Keratinocyte (primary cell): ENCODE results near the gene AFAP1L2. TPM values are rescaled to one million over a fixed set of nuclear protein-coding genes. Genes with fewer than 3 reads are reported as not detected.

Experiments
- DNase-seq: peaks from one replicate; pipeline ENCODE4 v3.0.0-alpha.2; 2011; ENCODE audit warnings: low read depth, missing footprints, low spot score
- FAIRE-seq: peaks from 2 replicates; lab custom pipeline; 2011; peaks lifted over from hg19 to GRCh38; lab: Jason Lieb, UNC
- H2AFZ ChIP-seq: 2 replicates; pipeline ENCODE4 v1.6.0; 2012; ENCODE audit warnings: low read length, control low read depth, inconsistent platforms; ENCODE audit not compliant: control insufficient read depth
- H3K27ac ChIP-seq: 2 replicates; pipeline ENCODE4 v1.5.1; 2011; ENCODE audit warnings: low read length; ENCODE audit not compliant: control insufficient read depth, insufficient read depth
- H3K27me3 ChIP-seq: 3 replicates; pipeline ENCODE4 v1.6.0; 2011; ENCODE audit warnings: low read length; ENCODE audit not compliant: control insufficient read depth, insufficient read depth; ENCODE audit errors: extremely low read depth
- H3K36me3 ChIP-seq, 2 experiments: 2 replicates in 1 of 2; 3 replicates in 1 of 2; pipeline ENCODE4 v1.5.1; 2011; ENCODE audit warnings: low read length in 2 of 2, mild to moderate bottlenecking in 1 of 2; ENCODE audit not compliant: control insufficient read depth in 2 of 2, insufficient read depth in 2 of 2; ENCODE audit errors: extremely low read depth in 1 of 2
- H3K4me1 ChIP-seq: 3 replicates; pipeline ENCODE4 v1.5.1; 2011; ENCODE audit warnings: low read length; ENCODE audit not compliant: control insufficient read depth, insufficient read depth; ENCODE audit errors: extremely low read depth
- H3K4me2 ChIP-seq: 3 replicates; pipeline ENCODE4 v1.6.0; 2011; ENCODE audit warnings: low read depth, low read length; ENCODE audit not compliant: control insufficient read depth, insufficient read depth; ENCODE audit errors: extremely low read depth
- H3K4me3 ChIP-seq, 3 experiments: fragments of 200-600 bp in 1 of 3; sonication (generic) in 1 of 3; 2 replicates in 2 of 3; 3 replicates in 1 of 3; pipeline ENCODE4 v1.5.1; 2011 to 2016; ENCODE audit warnings: low read length in 3 of 3, mild to moderate bottlenecking in 3 of 3, control low read depth in 2 of 3, inconsistent platforms in 1 of 3, low read depth in 1 of 3, mixed read lengths in 1 of 3, mixed run types in 1 of 3, moderate library complexity in 1 of 3; ENCODE audit not compliant: control insufficient read depth in 2 of 3, insufficient read depth in 2 of 3; ENCODE audit errors: extremely low read depth in 1 of 3
- H3K79me2 ChIP-seq: 2 replicates; pipeline ENCODE4 v1.6.0; 2012; ENCODE audit warnings: low read length; ENCODE audit not compliant: control insufficient read depth, insufficient read depth
- H3K9ac ChIP-seq: 3 replicates; pipeline ENCODE4 v1.6.0; 2011; ENCODE audit warnings: low read length; ENCODE audit not compliant: control insufficient read depth, insufficient read depth; ENCODE audit errors: extremely low read depth
- H3K9me1 ChIP-seq: 3 replicates; pipeline ENCODE4 v1.6.0; 2011; ENCODE audit warnings: low read length; ENCODE audit not compliant: control insufficient read depth, insufficient read depth; ENCODE audit errors: extremely low read depth
- H3K9me3 ChIP-seq: 2 replicates; pipeline ENCODE4 v1.5.1; 2012; ENCODE audit warnings: low read depth, low read length; ENCODE audit not compliant: control insufficient read depth
- H4K20me1 ChIP-seq: 3 replicates; pipeline ENCODE4 v1.6.0; 2011; ENCODE audit warnings: low read length; ENCODE audit not compliant: control insufficient read depth, insufficient read depth; ENCODE audit errors: extremely low read depth
- EZH2 ChIP-seq: IDR thresholded peaks from one replicate; pipeline ENCODE4 v1.6.1; 2012; ENCODE audit warnings: inconsistent platforms, mild to moderate bottlenecking, low read length, moderate library complexity
- dilution Hi-C: fragments of 300-500 bp; cut with MboI; formaldehyde crosslinking; loops from one replicate; pipeline ENCODE4 v1.7.0; 2020; ENCODE audit warnings: low sequenced_read_pairs; ENCODE audit not compliant: extremely low pct_ligation_motif_present
- polyA plus RNA-seq, 5 experiments: library from polyadenylated mRNA; depleted of rRNA in 3 of 5; stranded (reverse) in 3 of 5; stranded (forward) in 1 of 5; unstranded in 1 of 5; fragments of >200 nt; gene quantifications; 1 replicate in 1 of 5; 2 replicates in 3 of 5; 3 replicates in 1 of 5; pipeline versions ENCODE4 v1.2.1 to v1.2.3, GENCODE V29; 2011 to 2012; ENCODE audit warnings: missing spikeins in 2 of 5, low read depth in 1 of 5, low replicate concordance in 1 of 5
- TF ChIP-seq, protein P1 (sequence below), 3 experiments: IDR thresholded peaks in 1 of 3; conservative IDR thresholded peaks in 1 of 3; optimal IDR thresholded peaks in 1 of 3; 2 replicates in 2 of 3; 3 replicates in 1 of 3; pipeline versions ENCODE3 to v1.5.1; 2011; ENCODE audit warnings: low read length in 3 of 3, mild to moderate bottlenecking in 3 of 3, moderate library complexity in 2 of 3, control low read depth in 1 of 3, inconsistent platforms in 1 of 3; ENCODE audit not compliant: insufficient read depth in 2 of 3; ENCODE audit errors: extremely low read depth in 1 of 3

AFAP1L2 gene
- polyA plus RNA-seq, 1 donor (not counting 4 experiments of a cell fraction or from before 2014, with no cell fraction given): 40.4 TPM

DNA sequence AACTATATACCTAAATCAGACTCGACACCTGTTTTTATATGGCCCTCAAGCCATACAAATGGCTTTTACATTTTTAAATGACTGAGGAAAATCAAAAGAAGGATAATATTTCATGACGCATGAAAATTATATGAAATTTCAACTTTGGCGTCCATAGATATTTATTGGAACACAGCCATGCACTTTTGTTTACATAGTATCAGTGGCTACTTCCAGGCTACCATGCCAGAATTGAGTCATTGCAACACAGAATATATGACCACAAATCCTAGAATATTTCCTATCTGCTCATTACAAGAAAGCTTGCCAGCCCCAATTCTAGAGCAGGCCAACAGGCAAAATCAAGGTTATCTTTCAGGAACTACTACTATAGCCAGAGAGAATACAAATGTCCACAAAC, 29.3 kb downstream of the AFAP1L2 start:
- dilution Hi-C loops: no loop called here
- Histone ChIP-seq H3K27me3 (no peaks in the 10 kb centered on the region), H3K9me3 (no peaks in the 10 kb centered on the region), H2AFZ (no peak overlapping the region), H3K4me1 (peaks cover 12% of the 10 kb centered on the region), H3K36me3 (peaks cover 0 to 3% of the 10 kb centered on the region in 2 experiments), H3K9me1 (peaks cover 5% of the 10 kb centered on the region), H4K20me1 (peaks cover 3% of the 10 kb centered on the region), H3K9ac (no peak overlapping the region), H3K79me2 (peaks cover 70% of the 10 kb centered on the region), H3K4me2 (no peak overlapping the region), H3K4me3 (no peak overlapping the region), H3K27ac (no peak overlapping the region)
- TF ChIP-seq, protein P1, sequence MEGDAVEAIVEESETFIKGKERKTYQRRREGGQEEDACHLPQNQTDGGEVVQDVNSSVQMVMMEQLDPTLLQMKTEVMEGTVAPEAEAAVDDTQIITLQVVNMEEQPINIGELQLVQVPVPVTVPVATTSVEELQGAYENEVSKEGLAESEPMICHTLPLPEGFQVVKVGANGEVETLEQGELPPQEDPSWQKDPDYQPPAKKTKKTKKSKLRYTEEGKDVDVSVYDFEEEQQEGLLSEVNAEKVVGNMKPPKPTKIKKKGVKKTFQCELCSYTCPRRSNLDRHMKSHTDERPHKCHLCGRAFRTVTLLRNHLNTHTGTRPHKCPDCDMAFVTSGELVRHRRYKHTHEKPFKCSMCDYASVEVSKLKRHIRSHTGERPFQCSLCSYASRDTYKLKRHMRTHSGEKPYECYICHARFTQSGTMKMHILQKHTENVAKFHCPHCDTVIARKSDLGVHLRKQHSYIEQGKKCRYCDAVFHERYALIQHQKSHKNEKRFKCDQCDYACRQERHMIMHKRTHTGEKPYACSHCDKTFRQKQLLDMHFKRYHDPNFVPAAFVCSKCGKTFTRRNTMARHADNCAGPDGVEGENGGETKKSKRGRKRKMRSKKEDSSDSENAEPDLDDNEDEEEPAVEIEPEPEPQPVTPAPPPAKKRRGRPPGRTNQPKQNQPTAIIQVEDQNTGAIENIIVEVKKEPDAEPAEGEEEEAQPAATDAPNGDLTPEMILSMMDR (optimal IDR thresholded peaks at IDR 0.05 in 1 of 3, IDR thresholded peaks at IDR 0.05 in 1 of 3, conservative IDR thresholded peaks at IDR 0.05 in 1 of 3; ENCODE audit: extremely low read depth in 1 of 3, insufficient read depth in 2 of 3, low read length in 3 of 3): no peak
- no peak for TF ChIP-seq EZH2
- DNase-seq (no peak), FAIRE-seq (no peak)

DNA sequence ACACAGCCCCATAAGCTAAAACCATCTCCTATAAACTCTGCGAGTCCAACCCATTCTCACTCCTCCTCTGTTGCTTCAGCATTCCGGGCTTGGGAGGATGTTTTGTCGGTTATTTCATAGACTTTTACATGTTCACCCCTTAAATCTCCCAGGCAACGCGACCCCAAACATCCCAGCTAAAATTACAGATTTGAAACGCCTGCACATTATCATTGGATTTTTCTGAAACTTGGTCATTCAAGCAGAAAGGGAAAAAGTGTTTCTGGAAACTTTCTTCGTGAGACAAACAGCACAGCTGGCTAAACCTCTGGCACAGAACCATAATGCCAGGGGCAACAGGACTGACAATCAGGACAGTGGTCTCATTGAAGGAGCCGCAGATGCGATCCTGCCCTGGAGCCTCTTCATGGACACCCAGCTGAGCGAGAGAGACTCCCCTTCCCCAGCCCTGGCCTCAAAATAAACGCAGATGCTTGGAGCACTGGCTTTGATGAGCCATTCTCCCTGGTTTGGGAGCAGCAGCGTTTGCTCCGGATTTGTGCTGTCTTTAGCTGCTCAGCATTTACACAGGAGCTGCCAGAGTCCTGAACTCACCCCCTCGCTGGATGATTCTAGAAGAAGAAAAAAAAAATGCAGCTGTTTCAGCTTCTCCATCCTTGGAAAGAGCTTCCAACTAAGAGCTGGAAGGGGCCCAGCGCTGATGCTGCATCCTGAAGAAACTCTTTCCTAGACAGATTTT, 30.1 kb downstream of the AFAP1L2 start:
- TF ChIP-seq EZH2: no peak
- TF ChIP-seq, protein P1 (optimal IDR thresholded peaks at IDR 0.05 in 1 of 3, IDR thresholded peaks at IDR 0.05 in 1 of 3, conservative IDR thresholded peaks at IDR 0.05 in 1 of 3; ENCODE audit: extremely low read depth in 1 of 3, insufficient read depth in 2 of 3, low read length in 3 of 3): no peak
- Histone ChIP-seq H3K27me3 (no peaks in the 10 kb centered on the region), H3K9ac (no peak overlapping the region), H3K9me3 (no peaks in the 10 kb centered on the region), H2AFZ (no peak overlapping the region), H3K79me2 (peaks cover 68% of the 10 kb centered on the region), H3K4me2 (no peak overlapping the region), H3K4me1 (peaks cover 11% of the 10 kb centered on the region), H3K27ac (no peak overlapping the region), H4K20me1 (peaks cover 3% of the 10 kb centered on the region), H3K36me3 (peaks cover 0 to 3% of the 10 kb centered on the region in 2 experiments), H3K9me1 (no peaks in the 10 kb centered on the region), H3K4me3 (no peak overlapping the region)
- FAIRE-seq: peak; percentile 23
- no peak for DNase-seq
- dilution Hi-C loops: no loop called here
